Lung (tissue), 12 donors: ENCODE data around the gene ANKRD13A. TPM values are rescaled to one million over a fixed set of nuclear protein-coding genes. Genes with fewer than 3 reads are reported as not detected.

ENCODE experiments used
- ATAC-seq: fragments of 200-7000 bp; cut with Tn5 transposase; one replicate; pipeline ENCODE4 v1.9.1; 2020; ENCODE audit warnings: moderate number of reproducible peaks; ENCODE audit not compliant: insufficient read depth, low FRiP score
- DNase-seq, 3 donors: peaks; one replicate each; pipeline ENCODE4 v3.0.0-alpha.2; 2013 to 2017
- H3K27ac ChIP-seq, 2 donors: one replicate each; pipeline ENCODE4 v1.5.1; 2013; ENCODE audit warnings: mild to moderate bottlenecking in 2 of 2, moderate library complexity in 2 of 2, control low read depth in 1 of 2, inconsistent platforms in 1 of 2, low read depth in 1 of 2, low read length in 1 of 2
- H3K27me3 ChIP-seq, 3 donors: one replicate each; pipeline ENCODE4 v1.5.1; 2013; ENCODE audit warnings: low read length in 2 of 3; ENCODE audit not compliant: control insufficient read depth in 3 of 3, insufficient read depth in 3 of 3
- H3K36me3 ChIP-seq, 4 donors: one replicate each; pipeline ENCODE4 v1.5.1; 2013; ENCODE audit warnings: low read length in 4 of 4, mild to moderate bottlenecking in 1 of 4, moderate library complexity in 1 of 4; ENCODE audit not compliant: control insufficient read depth in 4 of 4, insufficient read depth in 4 of 4
- H3K4me1 ChIP-seq, 5 donors: one replicate each; pipeline ENCODE4 v1.5.1; 2013; ENCODE audit warnings: low read length in 5 of 5, mild to moderate bottlenecking in 2 of 5, moderate library complexity in 1 of 5; ENCODE audit not compliant: control insufficient read depth in 5 of 5, insufficient read depth in 5 of 5
- H3K4me3 ChIP-seq: one replicate; pipeline ENCODE4 v1.5.1; 2013; ENCODE audit warnings: mild to moderate bottlenecking, control low read depth, moderate library complexity
- H3K9ac ChIP-seq, 2 donors: one replicate each; pipeline ENCODE4 v1.5.1; 2013; ENCODE audit warnings: low read length in 2 of 2, control low read depth in 1 of 2; ENCODE audit not compliant: insufficient read depth in 1 of 2
- H3K9me3 ChIP-seq, 4 donors: one replicate each; pipeline ENCODE4 v1.5.1; 2013; ENCODE audit warnings: low read length in 3 of 4, mild to moderate bottlenecking in 1 of 4, moderate library complexity in 1 of 4; ENCODE audit not compliant: control insufficient read depth in 4 of 4, insufficient read depth in 3 of 4
- WGBS, 2 donors: extraction: QIAGEN DNeasy Blood & Tissue Kit; methylation state at CpG; one replicate each; pipeline ENCODE4 v1.1.7; 2013; 5-methylcytosine and 5-hydroxymethylcytosine counted together
- polyA plus RNA-seq, 2 donors: library from polyadenylated mRNA; stranded (reverse); fragments of 200-250 nt; gene quantifications; one replicate each; pipeline ENCODE4 v1.2.1, GENCODE V29; 2013
- total RNA-seq, 2 donors: library from RNA; depleted of rRNA in 1 of 2; stranded (reverse); fragments of >200 nt in 1 of 2; gene quantifications; one replicate each; pipeline ENCODE4 v1.2.1, GENCODE V29; 2014 to 2021
- TF ChIP-seq, protein P1 (sequence below): IDR thresholded peaks from 2 replicates; pipeline ENCODE4 v1.5.1; 2012; ENCODE audit warnings: mild to moderate bottlenecking; ENCODE audit errors: control extremely low read depth, extremely low read depth
- donor health status: control.
- donor health status: control.
- donor health status: Bipolar disorder and iron deficiency.
- donor health status: healthy.
- donor health status: DM: yes; HTN: yes; CAD: no.

ANKRD13A gene
- total and polyA plus RNA-seq, 4 donors: 21.6 to 83.0 (median 53.8) TPM

DNA sequence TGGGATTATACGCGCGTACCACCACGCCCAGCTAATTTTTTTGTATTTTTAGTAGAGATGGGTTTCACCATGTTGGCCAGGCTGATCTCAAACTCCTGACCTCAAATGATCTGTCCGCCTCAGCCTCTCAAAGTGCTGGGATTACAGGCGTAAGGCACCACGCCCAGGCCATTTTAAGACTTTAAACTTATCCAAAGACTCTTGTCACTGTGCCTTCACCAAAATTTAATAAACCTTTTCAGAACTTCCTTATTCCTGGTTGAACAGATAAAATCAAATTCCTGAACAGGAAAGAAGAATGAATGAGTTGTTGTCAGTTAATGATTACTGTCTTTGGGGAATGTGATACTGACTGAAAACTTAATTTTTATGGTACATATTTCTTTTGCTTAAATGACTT is 40.9 kb upstream of the ANKRD13A start:
- peaks cover 11 to 38% (median 15%) of the 10 kb centered on the region in 4 donors for H3K36me3 ChIP-seq
- ATAC-seq (no peak), DNase-seq (no peak)
- WGBS, 2 donors: 98% methylated on average over 7 of the region's 7 CpGs
- H3K9me3 ChIP-seq: no peaks in the 10 kb centered on the region
- no peak overlapping the region for H3K4me3 ChIP-seq
- no peak overlapping the region for H3K27ac ChIP-seq
- no peak overlapping the region for H3K9ac ChIP-seq
- TF ChIP-seq, protein P1, sequence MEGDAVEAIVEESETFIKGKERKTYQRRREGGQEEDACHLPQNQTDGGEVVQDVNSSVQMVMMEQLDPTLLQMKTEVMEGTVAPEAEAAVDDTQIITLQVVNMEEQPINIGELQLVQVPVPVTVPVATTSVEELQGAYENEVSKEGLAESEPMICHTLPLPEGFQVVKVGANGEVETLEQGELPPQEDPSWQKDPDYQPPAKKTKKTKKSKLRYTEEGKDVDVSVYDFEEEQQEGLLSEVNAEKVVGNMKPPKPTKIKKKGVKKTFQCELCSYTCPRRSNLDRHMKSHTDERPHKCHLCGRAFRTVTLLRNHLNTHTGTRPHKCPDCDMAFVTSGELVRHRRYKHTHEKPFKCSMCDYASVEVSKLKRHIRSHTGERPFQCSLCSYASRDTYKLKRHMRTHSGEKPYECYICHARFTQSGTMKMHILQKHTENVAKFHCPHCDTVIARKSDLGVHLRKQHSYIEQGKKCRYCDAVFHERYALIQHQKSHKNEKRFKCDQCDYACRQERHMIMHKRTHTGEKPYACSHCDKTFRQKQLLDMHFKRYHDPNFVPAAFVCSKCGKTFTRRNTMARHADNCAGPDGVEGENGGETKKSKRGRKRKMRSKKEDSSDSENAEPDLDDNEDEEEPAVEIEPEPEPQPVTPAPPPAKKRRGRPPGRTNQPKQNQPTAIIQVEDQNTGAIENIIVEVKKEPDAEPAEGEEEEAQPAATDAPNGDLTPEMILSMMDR: no peak
- H3K27me3 ChIP-seq: no peaks in the 10 kb centered on the region
- peaks cover 0 to 1% (median 0%) of the 10 kb centered on the region in 5 donors for H3K4me1 ChIP-seq

- H3K27ac ChIP-seq: no peak overlapping the region
- H3K9ac ChIP-seq: no peak overlapping the region
- H3K36me3 ChIP-seq: peaks cover 11 to 35% (median 17%) of the 10 kb centered on the region in 4 donors
- TF ChIP-seq, protein P1: no peak
- 97 to 98% methylated on average over 8 of the region's 8 CpGs for WGBS, 2 donors
- DNase-seq (no peak), ATAC-seq (no peak)
- no peaks in the 10 kb centered on the region for H3K9me3 ChIP-seq
- no peaks in the 10 kb centered on the region for H3K4me1 ChIP-seq
- no peak overlapping the region for H3K4me3 ChIP-seq
- no peaks in the 10 kb centered on the region for H3K27me3 ChIP-seq
Measured at GRCh38 chr12:109959411-109960093, 39.7 kb upstream of the ANKRD13A start.

- Histone ChIP-seq H3K4me3 (no peak overlapping the region), H3K27ac (peak overlapping the region in 1 of 2 donors; percentile 72), H3K4me1 (no peaks in the 10 kb centered on the region), H3K9me3 (no peaks in the 10 kb centered on the region), H3K27me3 (no peaks in the 10 kb centered on the region), H3K36me3 (peaks cover 11 to 43% (median 22%) of the 10 kb centered on the region in 4 donors), H3K9ac (no peak overlapping the region)
- ATAC-seq (no peak), DNase-seq (no peak)
- 73 to 78% methylated on average over 14 of the region's 14 CpGs for WGBS, 2 donors
- TF ChIP-seq, protein P1: no peak
Measured at GRCh38 chr12:109961201-109961600, 38.0 kb upstream of the ANKRD13A start.
